ENCODE measurements around the gene HTD2.
A peak's percentile ranks its signal among the peaks of the same experiment; 100 is the strongest.
"Not testable (repeated sequence)": the region's sequence is repeated elsewhere in the genome, so short reads cannot be mapped to it uniquely, and the experiment has no call there.

The HTD2 gene

GRCh38 chr3:58333206-58334012 lies 27.1 kb downstream of the HTD2 start:
- no peak for DNase-seq

- DNase-seq: no peak
These were observed 27.6 kb downstream of the HTD2 start for GRCh38 chr3:58334013-58334321.

- no peak for DNase-seq
These were observed 28.2 kb downstream of the HTD2 start for GRCh38 chr3:58334506-58334884.

GRCh38 chr3:58335652-58335947 lies 29.3 kb downstream of the HTD2 start:
- no peak for DNase-seq

GRCh38 chr3:58336135-58336882 lies 30.0 kb downstream of the HTD2 start:
- no peak for DNase-seq

GRCh38 chr3:58337190-58337589 lies 30.9 kb downstream of the HTD2 start:
- DNase-seq: no peak

- not testable (repeated sequence) for DNase-seq
These were observed 32.8 kb downstream of the HTD2 start for GRCh38 chr3:58339146-58339545.

- no peak for DNase-seq
These were observed 34.4 kb downstream of the HTD2 start for GRCh38 chr3:58340594-58341244.

- no peak for DNase-seq
These were observed 35.1 kb downstream of the HTD2 start for GRCh38 chr3:58341376-58341775.

GRCh38 chr3:58342676-58343075 lies 36.4 kb downstream of the HTD2 start:
- no peak for DNase-seq

GRCh38 chr3:58345457-58345856 lies 39.1 kb downstream of the HTD2 start:
- no peak for DNase-seq

GRCh38 chr3:58346368-58346767 lies 40.0 kb downstream of the HTD2 start:
- DNase-seq: no peak

- DNase-seq: no peak
These were observed 41.7 kb downstream of the HTD2 start for GRCh38 chr3:58347984-58348383.

- DNase-seq: peak; percentile 69
These were observed 43.7 kb downstream of the HTD2 start for GRCh38 chr3:58349792-58350626.

GRCh38 chr3:58350627-58351013 lies 44.3 kb downstream of the HTD2 start:
- no peak for DNase-seq

- DNase-seq: no peak
These were observed 45.6 kb downstream of the HTD2 start for GRCh38 chr3:58351920-58352319.

GRCh38 chr3:58352626-58353025 lies 46.3 kb downstream of the HTD2 start:
- DNase-seq: no peak

GRCh38 chr3:58353722-58354553 lies 47.6 kb downstream of the HTD2 start:
- peak; percentile 71 for DNase-seq

- no peak for DNase-seq
These were observed 48.9 kb downstream of the HTD2 start for GRCh38 chr3:58355179-58355578.

- peak; percentile 33 for DNase-seq
These were observed 49.7 kb downstream of the HTD2 start for GRCh38 chr3:58356054-58356453.

GRCh38 chr3:58357402-58357801 lies 51.1 kb downstream of the HTD2 start:
- DNase-seq: no peak

- DNase-seq: no peak
These were observed 51.8 kb downstream of the HTD2 start for GRCh38 chr3:58358092-58358491.

Measured in KG1 (cell line).